Motor neuron (in vitro differentiated cells): ENCODE results near the gene SFXN5. TPM values are rescaled to one million over a fixed set of nuclear protein-coding genes. Genes with fewer than 3 reads are reported as not detected.

ENCODE experiments used
- ATAC-seq, 8 experiments: fragments of 200-7000 bp; cut with Tn5 transposase; replicated peaks in 6 of 8; 2 replicates each; pipeline ENCODE4 v1.8.0; 2021; ENCODE audit warnings: mild to moderate bottlenecking in 8 of 8, moderate library complexity in 8 of 8
- H3K27ac ChIP-seq, 2 donors: fragments of 250-450 bp; sonication (Bioruptor Pico); 2 replicates each; pipeline ENCODE4 v1.9.0; 2021; ENCODE audit warnings: antibody characterized with exemption in 2 of 2, mild to moderate bottlenecking in 2 of 2, moderate library complexity in 1 of 2
- H3K4me1 ChIP-seq, 2 donors: fragments of 250-450 bp; sonication (Bioruptor Pico); replicated peaks in 1 of 2; 2 replicates each; pipeline ENCODE4 v1.6.1; 2021; ENCODE audit warnings: antibody characterized with exemption in 2 of 2, mild to moderate bottlenecking in 2 of 2, moderate library complexity in 1 of 2
- H3K4me3 ChIP-seq, 5 donors: fragments of 250-450 bp; sonication (Bioruptor Pico); 2 replicates each; pipeline ENCODE4 v1.9.0; 2021; ENCODE audit warnings: antibody characterized with exemption in 5 of 5, mild to moderate bottlenecking in 5 of 5, moderate library complexity in 4 of 5
- WGBS, 10 experiments: fragments of 450-650 bp; shearing (Covaris generic); methylation state at CpG; one replicate each; pipeline ENCODE4 v1.0.0; 2022; 5-methylcytosine and 5-hydroxymethylcytosine counted together
- in situ Hi-C, 9 experiments: fragments of 400-800 bp; cut with MboI; loops; one replicate each; pipeline ENCODE4 v1.15.0; 2021; ENCODE audit warnings: low sequenced_read_pairs in 9 of 9, low pct_unique_long_range_greater_than_20kb in 2 of 9; ENCODE audit not compliant: unreplicated experiment in 9 of 9
- total RNA-seq, 8 experiments: library from RNA; unstranded; fragments of 300-600 nt; gene quantifications; 2 replicates each; pipeline versions ENCODE4 v1.2.3 to v1.2.4, GENCODE V29; 2022

SFXN5 gene
- total RNA-seq, 8 experiments from 2014 or later, result 6.4 to 35.6 (median 16.0) TPM

- 70 to 100% (median 93%) methylated on average over 1 to 6 of the region's 12 CpGs; no CpG with 5 or more reads in 3 of the 10 experiments for WGBS, 10 experiments
- Histone ChIP-seq H3K4me3 (no peak overlapping the region), H3K4me1 (no peaks in the 10 kb centered on the region), H3K27ac (no peak overlapping the region)
- no peak for ATAC-seq
- in situ Hi-C loops, result loop anchor here in 5 of 9 experiments (25.0 kb wide), 2 partner anchors 176 to 201 kb away; no protein-coding TSS in a partner anchor
These were observed 85.4 kb downstream of the SFXN5 start for GRCh38 chr2:72985891-72986683.

GRCh38 chr2:72985136-72985535 lies 86.4 kb downstream of the SFXN5 start:
- in situ Hi-C loops, result loop anchor here in 5 of 9 experiments (25.0 kb wide), 2 partner anchors 177 to 202 kb away; no protein-coding TSS in a partner anchor
- 94 to 100% methylated on average over 1 to 3 of the region's 5 CpGs; no CpG with 5 or more reads in 8 of the 10 experiments for WGBS, 10 experiments
- no peak for ATAC-seq
- no peak overlapping the region for H3K4me3 ChIP-seq
- H3K27ac ChIP-seq, result no peak overlapping the region
- H3K4me1 ChIP-seq, result no peaks in the 10 kb centered on the region

GRCh38 chr2:72984172-72984671 lies 87.3 kb downstream of the SFXN5 start:
- Histone ChIP-seq H3K4me3 (no peak overlapping the region), H3K27ac (no peak overlapping the region), H3K4me1 (no peaks in the 10 kb centered on the region)
- peak in 6 of 8 experiments; percentile 27 to 65 (median 55) for ATAC-seq
- in situ Hi-C loops, result loop anchor here in 5 of 9 experiments (25.0 kb wide), 2 partner anchors 178 to 203 kb away; no protein-coding TSS in a partner anchor
- 67 to 100% (median 80%) methylated on average over 1 to 3 of the region's 7 CpGs; no CpG with 5 or more reads in 5 of the 10 experiments for WGBS, 10 experiments

- 80 to 100% (median 93%) methylated on average over 1 to 7 of the region's 10 CpGs; no CpG with 5 or more reads in 4 of the 10 experiments for WGBS, 10 experiments
- in situ Hi-C loops, result loop anchor here in 5 of 9 experiments (25.0 kb wide), 2 partner anchors 179 to 204 kb away; no protein-coding TSS in a partner anchor
- peak in 1 of 8 experiments; percentile 42 for ATAC-seq
- Histone ChIP-seq H3K4me1 (no peaks in the 10 kb centered on the region), H3K4me3 (no peak overlapping the region), H3K27ac (no peak overlapping the region)
These were observed 87.9 kb downstream of the SFXN5 start for GRCh38 chr2:72983500-72984161.

GRCh38 chr2:72982781-72983499 lies 88.6 kb downstream of the SFXN5 start:
- no peak overlapping the region for H3K27ac ChIP-seq
- no peaks in the 10 kb centered on the region for H3K4me1 ChIP-seq
- WGBS, 10 experiments, result 82 to 100% (median 92%) methylated on average over 1 to 5 of the region's 11 CpGs; no CpG with 5 or more reads in 3 of the 10 experiments
- in situ Hi-C loops, result loop anchor here in 5 of 9 experiments (25.0 kb wide), 2 partner anchors 179 to 204 kb away; no protein-coding TSS in a partner anchor
- no peak overlapping the region for H3K4me3 ChIP-seq
- ATAC-seq, result no peak

GRCh38 chr2:72982219-72982618 lies 89.3 kb downstream of the SFXN5 start:
- in situ Hi-C loops, result loop anchor here in 5 of 9 experiments (25.0 kb wide), 2 partner anchors 180 to 205 kb away; no protein-coding TSS in a partner anchor
- H3K4me1 ChIP-seq, result no peaks in the 10 kb centered on the region
- H3K4me3 ChIP-seq, result no peak overlapping the region
- H3K27ac ChIP-seq, result no peak overlapping the region
- 50 to 86% (median 80%) methylated on average over 1 to 2 of the region's 2 CpGs; no CpG with 5 or more reads in 4 of the 10 experiments for WGBS, 10 experiments
- no peak for ATAC-seq

GRCh38 chr2:72981536-72981935 lies 90.0 kb downstream of the SFXN5 start:
- 60 to 100% (median 93%) methylated on average over 1 to 5 of the region's 5 CpGs; no CpG with 5 or more reads in 2 of the 10 experiments for WGBS, 10 experiments
- in situ Hi-C loops, result loop anchor here in 5 of 9 experiments (25.0 kb wide), 2 partner anchors 181 to 206 kb away; no protein-coding TSS in a partner anchor
- no peak for ATAC-seq
- Histone ChIP-seq H3K4me1 (no peaks in the 10 kb centered on the region), H3K4me3 (no peak overlapping the region), H3K27ac (no peak overlapping the region)

GRCh38 chr2:72980535-72981217 lies 90.8 kb downstream of the SFXN5 start:
- 57 to 100% (median 96%) methylated on average over 2 to 9 of the region's 11 CpGs; no CpG with 5 or more reads in 3 of the 10 experiments for WGBS, 10 experiments
- in situ Hi-C loops, result loop anchor here in 5 of 9 experiments (25.0 kb wide), 2 partner anchors 182 to 207 kb away; no protein-coding TSS in a partner anchor
- ATAC-seq, result no peak
- Histone ChIP-seq H3K27ac (no peak overlapping the region), H3K4me3 (no peak overlapping the region), H3K4me1 (peaks cover under 1 to 2% of the 10 kb centered on the region in 2 donors)

- H3K4me3 ChIP-seq, result no peak overlapping the region
- peaks cover 8 to 9% of the 10 kb centered on the region in 2 donors for H3K4me1 ChIP-seq
- WGBS, 10 experiments, result 0 to 100% (median 57%) methylated on average over 1 to 3 of the region's 3 CpGs; no CpG with 5 or more reads in 3 of the 10 experiments
- no peak for ATAC-seq
- in situ Hi-C loops, result loop anchor here in 5 of 9 experiments (25.0 kb wide), 2 partner anchors 182 to 207 kb away; no protein-coding TSS in a partner anchor
- no peak overlapping the region for H3K27ac ChIP-seq
These were observed 91.6 kb downstream of the SFXN5 start for GRCh38 chr2:72979896-72980295.

GRCh38 chr2:72975017-72975416 lies 96.5 kb downstream of the SFXN5 start:
- in situ Hi-C loops, result loop anchor here in 5 of 9 experiments (25.0 kb wide), 2 partner anchors 187 to 212 kb away; no protein-coding TSS in a partner anchor
- H3K4me3 ChIP-seq, result no peak overlapping the region
- H3K4me1 ChIP-seq, result peaks cover 12 to 16% of the 10 kb centered on the region in 2 donors
- 0 to 35% (median 0%) methylated on average over 1 to 3 of the region's 3 CpGs; no CpG with 5 or more reads in 2 of the 10 experiments for WGBS, 10 experiments
- peak in 4 of 8 experiments; percentile 27 to 37 (median 34) for ATAC-seq
- no peak overlapping the region for H3K27ac ChIP-seq

GRCh38 chr2:72974436-72974754 lies 97.1 kb downstream of the SFXN5 start:
- 0 to 71% (median 25%) methylated on average over 1 to 2 of the region's 2 CpGs; no CpG with 5 or more reads in 3 of the 10 experiments for WGBS, 10 experiments
- ATAC-seq, result no peak
- Histone ChIP-seq H3K4me3 (no peak overlapping the region), H3K27ac (no peak overlapping the region), H3K4me1 (peaks cover 12 to 16% of the 10 kb centered on the region in 2 donors)
- in situ Hi-C loops, result no loop called here
